Activated T-cell treated with anti-CD3 and anti-CD28 coated beads, Interleukin-2, amount 50 U/mL, for 4 hours (primary cell): ENCODE results near the gene PDZD2. TPM values are rescaled to one million over a fixed set of nuclear protein-coding genes. Genes with fewer than 3 reads are reported as not detected.

Experiments used
- ATAC-seq, 2 donors: fragments of 200-7000 bp; cut with Tn5 transposase; one replicate each; pipeline ENCODE4 v1.10.0; 2021
- DNase-seq: peaks from one replicate; pipeline ENCODE4 v3.0.0-alpha.2; 2020
- H3K27me3 Mint-ChIP-seq: one replicate; pipeline ENCODE4 v1.8.0; 2021; ENCODE audit warnings: low read depth, mixed read lengths
- H3K36me3 Mint-ChIP-seq: one replicate; pipeline ENCODE4 v1.8.0; 2022; ENCODE audit warnings: mixed read lengths; ENCODE audit not compliant: insufficient read depth
- H3K4me1 Mint-ChIP-seq: one replicate; pipeline ENCODE4 v1.8.0; 2021; ENCODE audit warnings: low read depth, mixed read lengths
- H3K4me3 Mint-ChIP-seq: one replicate; pipeline ENCODE4 v1.8.0; 2021; ENCODE audit warnings: mild to moderate bottlenecking, moderate library complexity, mixed read lengths
- H3K9me3 Mint-ChIP-seq: one replicate; pipeline ENCODE4 v1.8.0; 2021; ENCODE audit warnings: mixed read lengths
- total RNA-seq, 3 donors: library from RNA; stranded (reverse); gene quantifications; one replicate each; pipeline ENCODE4 v1.2.1, GENCODE V29; 2021

PDZD2 gene
- total RNA-seq, 3 donors from 2014 or later: 0.03 to 0.24 (median 0.05) TPM

DNA sequence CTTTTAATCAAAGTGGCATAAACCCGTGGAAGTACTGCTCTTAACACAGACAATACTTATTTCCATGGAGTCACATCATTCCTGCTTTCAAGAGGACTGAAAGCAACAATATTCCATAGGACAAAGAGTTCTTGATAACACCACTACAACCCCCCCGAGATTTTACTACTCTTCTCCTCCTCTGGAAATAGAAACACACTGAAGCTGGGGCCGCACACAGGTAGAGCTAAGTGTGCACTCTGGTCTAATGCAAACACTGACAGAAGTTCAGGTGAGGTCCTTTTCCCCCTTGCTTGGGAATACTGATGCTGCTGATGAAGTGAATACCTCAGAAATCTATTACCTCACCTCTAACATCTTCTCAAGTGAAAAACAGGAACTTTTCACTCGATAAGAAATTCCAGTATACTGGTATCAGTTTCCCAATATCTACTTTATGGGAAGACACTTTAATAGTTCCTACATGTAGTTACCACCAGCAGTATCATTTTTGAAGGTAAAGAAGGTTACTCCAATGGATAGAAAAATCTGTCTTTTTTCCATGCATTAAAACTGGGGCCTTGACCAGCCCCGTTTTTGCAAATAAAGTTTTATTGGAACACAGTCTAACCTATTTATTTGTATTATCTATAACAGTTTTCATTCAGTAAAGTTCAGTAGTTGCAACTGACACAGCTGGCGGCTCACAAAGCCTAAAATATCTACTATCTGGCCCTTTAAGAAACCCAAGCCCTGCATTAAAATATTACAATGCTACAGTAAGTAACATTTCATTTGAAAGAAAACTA, 485.2 kb downstream of the PDZD2 start:
- Mint-ChIP-seq H3K4me3 (no peak overlapping the region), H3K9me3 (no peaks in the 10 kb centered on the region), H3K36me3 (peaks cover 44% of the 10 kb centered on the region), H3K27me3 (no peaks in the 10 kb centered on the region), H3K4me1 (peaks cover 28% of the 10 kb centered on the region)
- ATAC-seq: no peak
- no peak for DNase-seq

DNA sequence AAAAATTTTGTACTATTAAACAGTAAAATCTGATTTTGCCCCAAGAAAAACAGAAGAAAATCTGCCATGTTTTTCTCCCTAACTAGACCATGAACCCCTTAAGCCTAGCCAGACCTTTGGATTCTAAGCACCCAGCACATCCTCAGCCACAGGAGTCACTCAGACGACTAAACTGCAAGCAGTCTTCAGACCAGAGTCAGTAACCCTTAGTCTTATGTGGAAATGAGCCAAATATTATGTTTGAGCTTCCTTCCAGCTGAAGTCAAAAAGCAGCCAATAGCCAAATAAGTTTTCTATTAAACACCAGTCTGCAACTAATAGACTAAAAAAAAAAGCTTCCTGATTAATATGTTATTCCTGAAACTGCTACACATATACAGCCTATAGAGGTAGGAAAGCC, 487.8 kb downstream of the PDZD2 start:
- ATAC-seq: no peak
- H3K4me3 Mint-ChIP-seq: no peak overlapping the region
- H3K27me3 Mint-ChIP-seq: no peaks in the 10 kb centered on the region
- no peaks in the 10 kb centered on the region for H3K9me3 Mint-ChIP-seq
- H3K36me3 Mint-ChIP-seq: peaks cover 40% of the 10 kb centered on the region
- H3K4me1 Mint-ChIP-seq: peaks cover 38% of the 10 kb centered on the region
- DNase-seq: no peak

GRCh38 chr5:32127711-32128110, 488.8 kb downstream of the PDZD2 start:
- Mint-ChIP-seq H3K4me1 (peaks cover 35% of the 10 kb centered on the region), H3K9me3 (no peaks in the 10 kb centered on the region), H3K27me3 (no peaks in the 10 kb centered on the region), H3K36me3 (peaks cover 37% of the 10 kb centered on the region), H3K4me3 (no peak overlapping the region)
- ATAC-seq: no peak
- DNase-seq: no peak

- peaks cover 33% of the 10 kb centered on the region for H3K4me1 Mint-ChIP-seq
- no peak for DNase-seq
- H3K9me3 Mint-ChIP-seq: no peaks in the 10 kb centered on the region
- ATAC-seq: no peak
- H3K4me3 Mint-ChIP-seq: no peak overlapping the region
- peaks cover 35% of the 10 kb centered on the region for H3K36me3 Mint-ChIP-seq
- no peaks in the 10 kb centered on the region for H3K27me3 Mint-ChIP-seq
These were observed 490.2 kb downstream of the PDZD2 start for GRCh38 chr5:32129074-32129598.

DNA sequence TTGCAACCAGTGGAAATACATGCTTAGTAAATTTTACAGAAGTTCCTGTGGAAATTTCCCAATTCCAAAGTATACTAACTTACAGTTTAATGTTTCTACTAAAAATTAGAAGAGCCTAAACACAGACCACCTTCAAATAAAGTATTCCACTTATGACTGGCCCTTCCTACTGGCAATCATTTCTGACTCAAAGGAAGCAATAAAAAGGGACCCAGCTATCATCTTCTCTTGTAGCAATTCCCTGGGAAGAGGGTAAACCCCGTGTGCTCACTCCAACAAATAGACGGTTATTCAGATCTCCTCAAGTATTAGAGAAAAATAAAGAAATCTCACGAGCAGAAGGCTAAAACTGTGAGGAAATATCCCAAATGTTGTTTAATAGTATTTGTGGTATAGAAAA, 491.9 kb downstream of the PDZD2 start:
- ATAC-seq: no peak
- DNase-seq: no peak
- Mint-ChIP-seq H3K4me1 (peaks cover 36% of the 10 kb centered on the region), H3K36me3 (peaks cover 41% of the 10 kb centered on the region), H3K9me3 (no peaks in the 10 kb centered on the region), H3K27me3 (no peaks in the 10 kb centered on the region), H3K4me3 (no peak overlapping the region)

DNA sequence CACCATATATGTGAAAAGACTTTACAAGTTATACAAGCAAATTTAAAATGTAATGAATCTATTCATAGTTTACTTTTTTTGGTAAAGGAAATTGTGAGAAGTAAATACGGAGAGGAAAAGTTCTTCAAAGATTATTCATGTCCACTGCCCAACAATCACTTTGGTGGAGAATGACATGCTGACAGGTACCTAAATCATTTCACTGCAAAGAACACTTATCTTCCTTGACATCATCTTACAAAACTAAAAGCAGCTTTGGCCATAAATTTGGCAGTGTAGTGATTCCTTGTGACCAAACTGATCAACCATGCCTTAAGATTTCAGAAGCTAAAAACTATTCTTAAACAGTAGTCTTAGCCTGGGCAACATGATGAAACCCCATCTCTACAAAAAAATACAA, 492.7 kb downstream of the PDZD2 start:
- H3K9me3 Mint-ChIP-seq: no peaks in the 10 kb centered on the region
- H3K4me1 Mint-ChIP-seq: peaks cover 35% of the 10 kb centered on the region

DNA sequence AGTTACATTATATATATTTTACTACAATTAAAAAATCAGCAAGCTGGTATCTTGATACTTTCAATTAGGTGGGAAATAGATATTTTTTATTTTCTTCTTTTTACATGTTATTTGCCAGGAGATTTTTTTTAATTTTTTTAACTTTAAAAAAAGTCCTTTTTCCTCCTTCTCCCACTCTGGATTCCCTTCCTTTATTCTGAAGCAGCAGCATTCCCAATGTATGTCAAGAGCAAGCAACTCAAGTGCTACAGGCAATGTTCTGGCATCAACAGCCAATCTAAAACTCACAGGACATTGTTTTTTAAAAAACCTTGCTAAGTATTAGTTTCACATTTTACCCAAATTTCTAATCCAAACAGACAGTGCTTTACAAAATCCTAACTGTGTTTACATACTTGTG, 493.8 kb downstream of the PDZD2 start:
- Mint-ChIP-seq H3K4me3 (no peak overlapping the region), H3K36me3 (peaks cover 30% of the 10 kb centered on the region)
- ATAC-seq: no peak

More for the DNA sequence above, 492.7 kb downstream of the PDZD2 start:
- ATAC-seq (no peak), DNase-seq (no peak)
- Mint-ChIP-seq H3K27me3 (no peaks in the 10 kb centered on the region), H3K4me3 (no peak overlapping the region), H3K36me3 (peaks cover 34% of the 10 kb centered on the region)

GRCh38 chr5:32135086-32135485, 496.2 kb downstream of the PDZD2 start:
- H3K27me3 Mint-ChIP-seq: no peaks in the 10 kb centered on the region
- no peak overlapping the region for H3K4me3 Mint-ChIP-seq
- no peaks in the 10 kb centered on the region for H3K9me3 Mint-ChIP-seq
- DNase-seq: no peak
- peaks cover 35% of the 10 kb centered on the region for H3K36me3 Mint-ChIP-seq
- ATAC-seq: no peak
- H3K4me1 Mint-ChIP-seq: peaks cover 38% of the 10 kb centered on the region

More for the DNA sequence above, 493.8 kb downstream of the PDZD2 start:
- Mint-ChIP-seq H3K27me3 (no peaks in the 10 kb centered on the region), H3K4me1 (peaks cover 35% of the 10 kb centered on the region), H3K9me3 (no peaks in the 10 kb centered on the region)
- DNase-seq: no peak

GRCh38 chr5:32136342-32136741, 497.4 kb downstream of the PDZD2 start:
- H3K9me3 Mint-ChIP-seq: no peaks in the 10 kb centered on the region
- peaks cover 31% of the 10 kb centered on the region for H3K36me3 Mint-ChIP-seq
- DNase-seq: no peak
- no peaks in the 10 kb centered on the region for H3K27me3 Mint-ChIP-seq
- no peak overlapping the region for H3K4me3 Mint-ChIP-seq
- ATAC-seq: no peak
- H3K4me1 Mint-ChIP-seq: peaks cover 30% of the 10 kb centered on the region

DNA sequence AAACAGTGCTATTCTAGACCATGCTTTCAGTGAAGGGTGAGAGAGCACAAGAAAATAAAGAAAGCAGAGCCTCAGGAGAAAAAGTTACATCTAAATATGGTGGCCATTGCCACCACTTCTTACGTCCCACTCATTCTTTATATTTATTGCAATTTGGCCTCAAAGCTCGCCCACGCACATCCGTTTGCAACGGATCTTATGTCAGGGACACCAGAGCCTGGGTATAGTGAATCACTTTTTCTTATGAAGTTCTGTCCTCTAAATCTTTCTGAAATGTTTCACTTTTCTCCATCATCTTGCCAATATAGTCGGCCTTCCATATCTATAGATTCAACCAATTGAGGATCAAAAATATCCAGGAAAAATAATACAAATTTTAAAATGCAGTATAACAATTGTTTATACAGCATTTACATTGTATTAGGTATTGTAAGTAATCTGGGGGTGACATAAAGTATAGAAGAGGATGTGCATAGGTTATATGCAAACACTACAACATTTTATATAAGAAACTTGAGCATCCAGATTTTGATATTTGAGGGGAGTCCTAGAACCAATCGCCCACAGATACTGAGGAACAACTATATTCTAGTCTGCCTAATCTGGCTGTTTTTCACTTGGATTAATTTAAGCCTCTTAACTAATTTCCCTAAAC, 500.0 kb downstream of the PDZD2 start:
- DNase-seq: peak; percentile 60
- ATAC-seq: peak; percentile 57 to 73

DNA sequence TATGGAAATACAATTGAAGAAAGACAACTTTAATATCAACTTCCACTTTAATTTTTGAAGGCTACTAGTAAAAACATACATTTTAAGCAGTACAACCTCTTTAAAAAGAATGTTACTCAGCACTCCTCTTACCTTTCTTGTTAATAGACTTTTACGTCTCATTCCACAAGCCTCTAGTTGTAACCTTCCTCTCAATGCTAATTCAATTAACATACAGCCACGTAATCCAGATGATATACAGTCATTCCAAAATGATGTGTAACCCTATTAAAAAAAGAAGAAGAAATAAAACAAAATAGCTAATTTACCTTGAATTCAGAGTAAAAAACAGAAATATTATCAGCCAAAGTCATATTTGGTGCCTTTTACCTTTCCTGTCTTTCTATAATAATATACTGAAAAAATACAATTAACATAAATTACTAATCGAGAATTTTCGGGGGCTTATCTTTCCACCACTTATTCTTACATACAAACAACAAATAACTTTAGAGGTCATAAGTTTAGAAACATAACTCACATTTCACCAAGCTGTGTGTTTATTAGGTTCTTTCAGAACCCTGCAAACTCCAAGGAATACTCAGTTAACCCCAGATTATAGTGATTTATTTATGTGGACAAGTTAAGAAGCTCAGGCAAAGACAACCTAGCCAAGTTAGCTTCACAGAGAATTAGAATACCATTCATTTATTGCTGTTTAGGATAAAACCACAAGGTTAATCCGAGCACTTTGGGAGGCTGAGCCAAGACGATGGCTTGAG, 504.9 kb downstream of the PDZD2 start:
- H3K9me3 Mint-ChIP-seq: no peaks in the 10 kb centered on the region
- DNase-seq (no peak), ATAC-seq (no peak)
- no peaks in the 10 kb centered on the region for H3K27me3 Mint-ChIP-seq
- peaks cover 50% of the 10 kb centered on the region for H3K4me1 Mint-ChIP-seq
- H3K36me3 Mint-ChIP-seq: peaks cover 26% of the 10 kb centered on the region
- no peak overlapping the region for H3K4me3 Mint-ChIP-seq

More for the DNA sequence above, 500.0 kb downstream of the PDZD2 start:
- H3K4me3 Mint-ChIP-seq: peak overlapping the region; percentile 27
- peaks cover 24% of the 10 kb centered on the region for H3K4me1 Mint-ChIP-seq
- peaks cover 32% of the 10 kb centered on the region for H3K36me3 Mint-ChIP-seq
- H3K27me3 Mint-ChIP-seq: no peaks in the 10 kb centered on the region
- H3K9me3 Mint-ChIP-seq: no peaks in the 10 kb centered on the region

- ATAC-seq (no peak), DNase-seq (no peak)
- Mint-ChIP-seq H3K4me3 (no peak overlapping the region), H3K27me3 (no peaks in the 10 kb centered on the region), H3K36me3 (peaks cover 23% of the 10 kb centered on the region), H3K4me1 (peaks cover 50% of the 10 kb centered on the region), H3K9me3 (no peaks in the 10 kb centered on the region)
These were observed 505.7 kb downstream of the PDZD2 start for GRCh38 chr5:32144378-32145207.

DNA sequence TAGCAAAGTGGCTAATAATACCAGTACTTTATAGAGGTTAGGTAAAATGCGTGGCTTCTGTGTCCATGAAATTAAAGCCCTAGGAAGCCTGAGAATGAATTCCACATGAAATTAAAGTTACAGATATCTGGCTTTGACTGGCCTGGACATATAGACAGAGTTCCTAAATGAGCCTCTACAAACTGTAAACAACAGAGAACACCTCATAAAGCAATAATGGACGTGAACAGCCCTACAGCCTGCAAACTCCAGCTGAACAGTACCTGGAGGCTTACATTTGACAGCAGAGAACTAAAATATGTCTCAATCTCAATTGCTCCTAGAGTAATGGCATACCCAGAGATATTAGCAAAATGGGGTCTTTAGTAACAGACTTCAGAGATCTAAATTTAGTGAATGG, 506.4 kb downstream of the PDZD2 start:
- H3K9me3 Mint-ChIP-seq: no peaks in the 10 kb centered on the region
- peaks cover 16% of the 10 kb centered on the region for H3K36me3 Mint-ChIP-seq
- H3K27me3 Mint-ChIP-seq: no peaks in the 10 kb centered on the region
- H3K4me1 Mint-ChIP-seq: peaks cover 47% of the 10 kb centered on the region
- no peak for DNase-seq
- H3K4me3 Mint-ChIP-seq: no peak overlapping the region
- no peak for ATAC-seq

GRCh38 chr5:32147236-32147635, 508.3 kb downstream of the PDZD2 start:
- ATAC-seq: no peak
- Mint-ChIP-seq H3K4me3 (no peak overlapping the region), H3K4me1 (peaks cover 57% of the 10 kb centered on the region)

More at GRCh38 chr5:32147236-32147635, 508.3 kb downstream of the PDZD2 start:
- H3K27me3 Mint-ChIP-seq: no peaks in the 10 kb centered on the region
- no peaks in the 10 kb centered on the region for H3K9me3 Mint-ChIP-seq
- no peak for DNase-seq
- peaks cover 16% of the 10 kb centered on the region for H3K36me3 Mint-ChIP-seq
